GM18867 (cell line): ENCODE measurements around the gene SLC2A3.
"Not testable (repeated sequence)": the region's sequence is repeated elsewhere in the genome, so short reads cannot be mapped to it uniquely, and the experiment has no call there.

Experiments used
- ATAC-seq: cut with Tn5 transposase; IDR thresholded peaks from one replicate; pipeline ENCODE4 v1.9.1; 2021; ENCODE audit warnings: mild to moderate bottlenecking, moderate library complexity; ENCODE audit not compliant: unreplicated experiment

The SLC2A3 gene

GRCh38 chr12:7935590-7936581, at the start of gene SLC2A3:
Gene SLC2A3, minus strand, starts transcription at chr12:7936187. Its CDS starts 153 bp downstream, at chr12:7936034.
- ATAC-seq = no peak

GRCh38 chr12:7984900-7985299, 48.9 kb upstream of the SLC2A3 start:
- no peak for ATAC-seq

- ATAC-seq = not testable (repeated sequence)
Measured at GRCh38 chr12:7983460-7983859, 47.5 kb upstream of the SLC2A3 start.

GRCh38 chr12:7983019-7983418, 47.0 kb upstream of the SLC2A3 start:
- ATAC-seq = not testable (repeated sequence)

GRCh38 chr12:7982332-7982735, 46.3 kb upstream of the SLC2A3 start:
- not testable (repeated sequence) for ATAC-seq

- ATAC-seq = no peak
Measured at GRCh38 chr12:7981446-7981845, 45.5 kb upstream of the SLC2A3 start.

GRCh38 chr12:7977351-7978124, 41.6 kb upstream of the SLC2A3 start:
- peak; percentile 85 for ATAC-seq

- no peak for ATAC-seq
Measured at GRCh38 chr12:7973457-7973825, 37.5 kb upstream of the SLC2A3 start.

GRCh38 chr12:7972734-7973456, 36.9 kb upstream of the SLC2A3 start:
- no peak for ATAC-seq

GRCh38 chr12:7972269-7972668, 36.3 kb upstream of the SLC2A3 start:
- not testable (repeated sequence) for ATAC-seq

GRCh38 chr12:7971765-7972164, 35.8 kb upstream of the SLC2A3 start:
- ATAC-seq = not testable (repeated sequence)

GRCh38 chr12:7970475-7971252, 34.7 kb upstream of the SLC2A3 start:
- peak; percentile 95 for ATAC-seq

- no peak for ATAC-seq
Measured at GRCh38 chr12:7966563-7966962, 30.6 kb upstream of the SLC2A3 start.

GRCh38 chr12:7964669-7965068, 28.7 kb upstream of the SLC2A3 start:
- not testable (repeated sequence) for ATAC-seq

GRCh38 chr12:7961395-7962178, 25.6 kb upstream of the SLC2A3 start:
- no peak for ATAC-seq

GRCh38 chr12:7959701-7960121, 23.7 kb upstream of the SLC2A3 start:
- ATAC-seq = peak; percentile 60

- no peak for ATAC-seq
Measured at GRCh38 chr12:7959278-7959677, 23.3 kb upstream of the SLC2A3 start.

- ATAC-seq = not testable (repeated sequence)
Measured at GRCh38 chr12:7954877-7955276, 18.9 kb upstream of the SLC2A3 start.

- not testable (repeated sequence) for ATAC-seq
Measured at GRCh38 chr12:7954418-7954817, 18.4 kb upstream of the SLC2A3 start.
